Osteoblast (primary cell): ENCODE measurements around the gene MFN2. TPM values are rescaled to one million over a fixed set of nuclear protein-coding genes. Genes with fewer than 3 reads are reported as not detected.

Experiments used
- DNase-seq: peaks from one replicate; pipeline ENCODE4 v3.0.0; 2011; ENCODE audit warnings: low spot score, mixed read lengths; ENCODE audit not compliant: insufficient read length; ENCODE audit errors: missing footprints
- H2AFZ ChIP-seq: 2 replicates; pipeline ENCODE4 v1.6.0; 2011; ENCODE audit warnings: mild to moderate bottlenecking, low read length
- H3K27ac ChIP-seq: 2 replicates; pipeline ENCODE4 v1.5.1; 2011; ENCODE audit warnings: mild to moderate bottlenecking, low read depth, low read length, moderate library complexity
- H3K27me3 ChIP-seq: 2 replicates; pipeline ENCODE4 v1.6.0; 2012; ENCODE audit warnings: mild to moderate bottlenecking, control low read depth, inconsistent platforms, low read length, moderate library complexity; ENCODE audit not compliant: insufficient read depth
- H3K36me3 ChIP-seq: 2 replicates; pipeline ENCODE4 v1.5.1; 2011; ENCODE audit warnings: mild to moderate bottlenecking, low read length, control low read depth, moderate library complexity; ENCODE audit not compliant: insufficient read depth
- H3K4me1 ChIP-seq: 2 replicates; pipeline ENCODE4 v1.5.1; 2011; ENCODE audit warnings: mild to moderate bottlenecking, low read length, control low read depth, moderate library complexity; ENCODE audit not compliant: insufficient read depth
- H3K4me2 ChIP-seq: 2 replicates; pipeline ENCODE4 v1.6.0; 2011; ENCODE audit warnings: mild to moderate bottlenecking, low read length; ENCODE audit not compliant: insufficient read depth
- H3K4me3 ChIP-seq: fragments of 200-600 bp; sonication (generic); 3 replicates; pipeline ENCODE4 v1.5.1; 2012; ENCODE audit warnings: mild to moderate bottlenecking, low read length, inconsistent platforms; ENCODE audit not compliant: insufficient read depth
- H3K79me2 ChIP-seq: 2 replicates; pipeline ENCODE4 v1.6.0; 2012; ENCODE audit warnings: mild to moderate bottlenecking, low read length, control low read depth, inconsistent platforms; ENCODE audit not compliant: insufficient read depth
- H3K9me3 ChIP-seq: 2 replicates; pipeline ENCODE4 v1.5.1; 2011; ENCODE audit warnings: low read depth, low read length, control low read depth
- H4K20me1 ChIP-seq: 2 replicates; pipeline ENCODE4 v1.6.0; 2012; ENCODE audit warnings: mild to moderate bottlenecking, low read length, control low read depth; ENCODE audit not compliant: insufficient read depth
- CTCF ChIP-seq: IDR thresholded peaks from 2 replicates; pipeline ENCODE4 v1.5.1; 2011; ENCODE audit warnings: mild to moderate bottlenecking, low read depth, low read length, moderate library complexity; ENCODE audit errors: extremely low read depth
- total RNA-seq: library from RNA; depleted of rRNA; stranded (reverse); fragments of >200 nt; gene quantifications from 2 replicates; pipeline ENCODE4 v1.2.3, GENCODE V29; 2012

Gene MFN2
- total RNA-seq, 1 donor = 51.0 TPM

GRCh38 chr1:11989669-11990068 lies 9.4 kb downstream of the MFN2 start:
- no peak for DNase-seq
- Histone ChIP-seq H3K4me2 (no peak overlapping the region), H3K79me2 (peaks cover 63% of the 10 kb centered on the region), H3K36me3 (peaks cover 54% of the 10 kb centered on the region), H3K4me1 (peaks cover 6% of the 10 kb centered on the region), H2AFZ (no peak overlapping the region), H4K20me1 (peaks cover 24% of the 10 kb centered on the region), H3K27ac (no peak overlapping the region), H3K27me3 (no peaks in the 10 kb centered on the region), H3K9me3 (no peaks in the 10 kb centered on the region), H3K4me3 (no peak overlapping the region)
- TF ChIP-seq CTCF = no peak

- peaks cover 53% of the 10 kb centered on the region for H3K36me3 ChIP-seq
- peaks cover 57% of the 10 kb centered on the region for H3K79me2 ChIP-seq
- peaks cover 6% of the 10 kb centered on the region for H3K4me1 ChIP-seq
- H3K27me3 ChIP-seq = no peaks in the 10 kb centered on the region
- H3K27ac ChIP-seq = no peak overlapping the region
- DNase-seq = no peak
- no peak overlapping the region for H3K4me3 ChIP-seq
- no peaks in the 10 kb centered on the region for H3K9me3 ChIP-seq
- TF ChIP-seq CTCF = no peak
- no peak overlapping the region for H3K4me2 ChIP-seq
- no peak overlapping the region for H2AFZ ChIP-seq
- peaks cover 21% of the 10 kb centered on the region for H4K20me1 ChIP-seq
Observed at GRCh38 chr1:11990303-11991032, 10.2 kb downstream of the MFN2 start.

GRCh38 chr1:11991969-11992676 lies 11.9 kb downstream of the MFN2 start:
- Histone ChIP-seq H3K4me2 (no peak overlapping the region), H3K27ac (no peak overlapping the region), H3K36me3 (peaks cover 53% of the 10 kb centered on the region), H3K9me3 (no peaks in the 10 kb centered on the region), H3K79me2 (peaks cover 41% of the 10 kb centered on the region), H3K4me3 (no peak overlapping the region), H2AFZ (no peak overlapping the region), H4K20me1 (peaks cover 14% of the 10 kb centered on the region), H3K27me3 (no peaks in the 10 kb centered on the region), H3K4me1 (no peaks in the 10 kb centered on the region)
- DNase-seq = no peak
- no peak for TF ChIP-seq CTCF
